WTC11 (cell line): ENCODE measurements around the gene FOXN3. TPM values are rescaled to one million over a fixed set of nuclear protein-coding genes. Genes with fewer than 3 reads are reported as not detected.
A peak's percentile ranks its signal among the peaks of the same experiment; 100 is the strongest.

ENCODE experiments used
- ATAC-seq: fragments of 200-7000 bp; cut with Tn5 transposase; 2 replicates; pipeline ENCODE4 v1.10.0; 2021; ENCODE audit warnings: mild to moderate bottlenecking, moderate library complexity
- CTCF ChIA-PET: fragments of 300-600 bp; sonication (Branson Sonifier 250); formaldehyde crosslinking; loops from one replicate; lab custom pipeline; 2021; ENCODE audit warnings: antibody characterized with exemption; lab: Charles Lee
- POLR2A ChIA-PET: fragments of 350-600 bp; sonication (Branson Sonifier 250); formaldehyde crosslinking; loops from one replicate; lab custom pipeline; 2021; ENCODE audit warnings: antibody characterized with exemption; lab: Charles Lee
- DNase-seq: peaks from one replicate; pipeline ENCODE4 v3.0.0; 2021; ENCODE audit warnings: low spot score
- H3K27ac Mint-ChIP-seq: 2 replicates; pipeline ENCODE4 v1.8.0; 2021; ENCODE audit warnings: mixed read lengths
- H3K27me3 Mint-ChIP-seq: 2 replicates; pipeline ENCODE4 v1.8.0; 2021; ENCODE audit warnings: low read depth, mild to moderate bottlenecking, moderate library complexity, mixed read lengths
- H3K36me3 Mint-ChIP-seq: 2 replicates; pipeline ENCODE4 v1.8.0; 2021; ENCODE audit warnings: mixed read lengths
- H3K4me1 Mint-ChIP-seq: 2 replicates; pipeline ENCODE4 v1.8.0; 2022; ENCODE audit warnings: mixed read lengths
- H3K4me3 Mint-ChIP-seq: 2 replicates; pipeline ENCODE4 v1.8.0; 2021; ENCODE audit warnings: mild to moderate bottlenecking, moderate library complexity, mixed read lengths
- H3K9me3 Mint-ChIP-seq: 2 replicates; pipeline ENCODE4 v1.8.0; 2021; ENCODE audit warnings: mixed read lengths
- CBFB ChIP-seq: sonication (generic); formaldehyde crosslinking; IDR thresholded peaks from 2 replicates; pipeline ENCODE4 v1.8.1; 2022; ENCODE audit warnings: mild to moderate bottlenecking, low read depth, missing genetic modification reagents
- CREB1 ChIP-seq: sonication (generic); formaldehyde crosslinking; IDR thresholded peaks from 2 replicates; pipeline ENCODE4 v1.8.0; 2023; ENCODE audit warnings: mild to moderate bottlenecking, missing genetic modification reagents
- ELF4 ChIP-seq: sonication (generic); formaldehyde crosslinking; IDR thresholded peaks from 2 replicates; pipeline ENCODE4 v1.8.1; 2022; ENCODE audit warnings: low read depth, mild to moderate bottlenecking, moderate library complexity, missing genetic modification reagents
- EMX1 ChIP-seq: fragments of 250-450 bp; sonication (Bioruptor Pico); IDR thresholded peaks from 2 replicates; pipeline ENCODE4 v1.8.0; 2021; ENCODE audit warnings: mild to moderate bottlenecking
- ESRRA ChIP-seq: sonication (generic); formaldehyde crosslinking; IDR thresholded peaks from 2 replicates; pipeline ENCODE4 v1.8.1; 2022; ENCODE audit warnings: mild to moderate bottlenecking, missing genetic modification reagents, borderline replicate concordance
- FOXP1 ChIP-seq: sonication (generic); formaldehyde crosslinking; IDR thresholded peaks from 2 replicates; pipeline ENCODE4 v1.8.0; 2022; ENCODE audit warnings: missing genetic modification reagents, mild to moderate bottlenecking, moderate library complexity, borderline replicate concordance
- KAT7 ChIP-seq: sonication (generic); formaldehyde crosslinking; IDR thresholded peaks from 2 replicates; pipeline ENCODE4 v1.8.1; 2023; ENCODE audit warnings: missing genetic modification reagents, mild to moderate bottlenecking, borderline replicate concordance
- MYBL2 ChIP-seq: sonication (generic); formaldehyde crosslinking; IDR thresholded peaks from 2 replicates; pipeline ENCODE4 v1.8.1; 2023; ENCODE audit warnings: mild to moderate bottlenecking, moderate library complexity, missing genetic modification reagents
- NFYB ChIP-seq: sonication (generic); formaldehyde crosslinking; conservative IDR thresholded peaks from 2 replicates; pipeline ENCODE4 v1.8.0; 2022; ENCODE audit warnings: low read depth, missing genetic modification reagents
- NR2C2 ChIP-seq: sonication (generic); formaldehyde crosslinking; IDR thresholded peaks from 2 replicates; pipeline ENCODE4 v1.8.0; 2022; ENCODE audit warnings: mild to moderate bottlenecking, missing genetic modification reagents
- NR3C1 ChIP-seq: sonication (generic); formaldehyde crosslinking; conservative IDR thresholded peaks from 2 replicates; pipeline ENCODE4 v1.8.1; 2023; ENCODE audit warnings: low read depth, mild to moderate bottlenecking, missing genetic modification reagents
- RORB ChIP-seq: fragments of 250-450 bp; sonication (Bioruptor Pico); IDR thresholded peaks from 2 replicates; pipeline ENCODE4 v1.9.0; 2021; ENCODE audit warnings: mild to moderate bottlenecking
- SOX15 ChIP-seq: fragments of 250-450 bp; sonication (Bioruptor Pico); IDR thresholded peaks from 2 replicates; pipeline ENCODE4 v1.9.0; 2021; ENCODE audit warnings: mild to moderate bottlenecking
- TEAD1 ChIP-seq: sonication (generic); formaldehyde crosslinking; IDR thresholded peaks from 2 replicates; pipeline ENCODE4 v1.8.0; 2022; ENCODE audit warnings: mild to moderate bottlenecking, missing genetic modification reagents
- TP53 ChIP-seq: sonication (generic); formaldehyde crosslinking; IDR thresholded peaks from 2 replicates; pipeline ENCODE4 v1.8.1; 2023; ENCODE audit warnings: mild to moderate bottlenecking, missing genetic modification reagents
- ZNF121 ChIP-seq: sonication (generic); formaldehyde crosslinking; IDR thresholded peaks from 2 replicates; pipeline ENCODE4 v1.8.0; 2023; ENCODE audit warnings: missing genetic modification reagents
- ZNF219 ChIP-seq: sonication (generic); formaldehyde crosslinking; IDR thresholded peaks from 2 replicates; pipeline ENCODE4 v1.8.0; 2023; ENCODE audit warnings: missing genetic modification reagents, mild to moderate bottlenecking, borderline replicate concordance
- ZNF423 ChIP-seq: fragments of 250-450 bp; sonication (Bioruptor Pico); IDR thresholded peaks from 2 replicates; pipeline ENCODE4 v2.1.2; 2022; ENCODE audit warnings: mild to moderate bottlenecking, moderate library complexity
- ZNF671 ChIP-seq: fragments of 250-450 bp; sonication (Bioruptor Pico); IDR thresholded peaks from 2 replicates; pipeline ENCODE4 v1.8.0; 2021; ENCODE audit warnings: mild to moderate bottlenecking
- total RNA-seq: library from RNA; stranded (reverse); gene quantifications from 3 replicates; pipeline ENCODE4 v1.2.3, GENCODE V29; 2021
- TF ChIP-seq, protein P1 (sequence below): sonication (generic); formaldehyde crosslinking; IDR thresholded peaks from 2 replicates; pipeline ENCODE4 v1.8.0; 2022; ENCODE audit warnings: mild to moderate bottlenecking, missing genetic modification reagents
- TF ChIP-seq, protein P2 (sequence below): sonication (generic); formaldehyde crosslinking; IDR thresholded peaks from 2 replicates; pipeline ENCODE4 v1.8.1; 2022; ENCODE audit warnings: missing genetic modification reagents, borderline replicate concordance
- TF ChIP-seq, protein P3 (sequence below): sonication (generic); formaldehyde crosslinking; IDR thresholded peaks from 2 replicates; pipeline ENCODE4 v1.8.1; 2023; ENCODE audit warnings: mild to moderate bottlenecking, missing genetic modification reagents, moderate library complexity
- TF ChIP-seq, protein P4 (sequence below): sonication (generic); formaldehyde crosslinking; conservative IDR thresholded peaks from 2 replicates; pipeline ENCODE4 v1.8.1; 2022; ENCODE audit warnings: mild to moderate bottlenecking, missing genetic modification reagents
- TF ChIP-seq, protein P5 (sequence below): sonication (generic); formaldehyde crosslinking; IDR thresholded peaks from 2 replicates; pipeline ENCODE4 v1.8.0; 2022; ENCODE audit warnings: mild to moderate bottlenecking, missing genetic modification reagents
- TF ChIP-seq, protein P6 (sequence below): sonication (generic); formaldehyde crosslinking; IDR thresholded peaks from 2 replicates; pipeline ENCODE4 v1.8.1; 2022; ENCODE audit warnings: low read depth, missing genetic modification reagents, borderline replicate concordance

Gene FOXN3
- total RNA-seq, 1 experiment from 2014 or later, result 170 TPM

DNA sequence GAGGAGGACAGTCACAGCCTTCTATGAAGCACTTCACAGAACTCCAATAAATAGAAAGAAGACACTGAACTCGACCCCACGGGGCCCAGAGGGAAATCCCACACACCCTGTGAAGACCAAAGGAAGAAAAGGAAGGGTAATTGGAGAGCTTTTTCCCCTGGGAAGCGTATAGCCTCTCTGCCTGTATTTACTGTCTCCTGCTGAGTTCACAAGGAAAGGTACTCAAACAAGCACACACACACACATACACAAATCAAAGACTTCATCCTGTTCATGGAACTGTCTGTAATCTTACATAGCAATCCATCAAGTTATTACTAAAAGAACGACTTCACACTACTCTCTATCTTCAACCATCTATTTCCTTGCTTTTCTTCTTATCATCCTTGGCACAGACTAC lies 15.3 kb downstream of the FOXN3 start:
- Mint-ChIP-seq H3K4me1 (peaks cover 66% of the 10 kb centered on the region), H3K27ac (peak overlapping the region; percentile 3), H3K9me3 (no peaks in the 10 kb centered on the region), H3K36me3 (peaks cover 20% of the 10 kb centered on the region), H3K27me3 (no peaks in the 10 kb centered on the region), H3K4me3 (no peak overlapping the region)
- ChIA-PET POLR2A (no interaction called here), CTCF (no interaction called here)
- DNase-seq (no peak), ATAC-seq (no peak)
- TF ChIP-seq, protein P1, sequence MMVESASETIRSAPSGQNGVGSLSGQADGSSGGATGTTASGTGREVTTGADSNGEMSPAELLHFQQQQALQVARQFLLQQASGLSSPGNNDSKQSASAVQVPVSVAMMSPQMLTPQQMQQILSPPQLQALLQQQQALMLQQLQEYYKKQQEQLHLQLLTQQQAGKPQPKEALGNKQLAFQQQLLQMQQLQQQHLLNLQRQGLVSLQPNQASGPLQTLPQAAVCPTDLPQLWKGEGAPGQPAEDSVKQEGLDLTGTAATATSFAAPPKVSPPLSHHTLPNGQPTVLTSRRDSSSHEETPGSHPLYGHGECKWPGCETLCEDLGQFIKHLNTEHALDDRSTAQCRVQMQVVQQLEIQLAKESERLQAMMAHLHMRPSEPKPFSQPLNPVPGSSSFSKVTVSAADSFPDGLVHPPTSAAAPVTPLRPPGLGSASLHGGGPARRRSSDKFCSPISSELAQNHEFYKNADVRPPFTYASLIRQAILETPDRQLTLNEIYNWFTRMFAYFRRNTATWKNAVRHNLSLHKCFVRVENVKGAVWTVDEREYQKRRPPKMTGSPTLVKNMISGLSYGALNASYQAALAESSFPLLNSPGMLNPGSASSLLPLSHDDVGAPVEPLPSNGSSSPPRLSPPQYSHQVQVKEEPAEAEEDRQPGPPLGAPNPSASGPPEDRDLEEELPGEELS (CRISPR knock-in tag), result no peak
- TF ChIP-seq ZNF121 (no peak), KAT7 (CRISPR knock-in tag) (no peak), ESRRA (CRISPR knock-in tag) (no peak), CREB1 (CRISPR knock-in tag) (no peak), TEAD1 (CRISPR knock-in tag) (no peak), TP53 (CRISPR knock-in tag) (no peak), NFYB (CRISPR knock-in tag) (no peak), RORB (CRISPR knock-in tag) (no peak)
- TF ChIP-seq, protein P2, sequence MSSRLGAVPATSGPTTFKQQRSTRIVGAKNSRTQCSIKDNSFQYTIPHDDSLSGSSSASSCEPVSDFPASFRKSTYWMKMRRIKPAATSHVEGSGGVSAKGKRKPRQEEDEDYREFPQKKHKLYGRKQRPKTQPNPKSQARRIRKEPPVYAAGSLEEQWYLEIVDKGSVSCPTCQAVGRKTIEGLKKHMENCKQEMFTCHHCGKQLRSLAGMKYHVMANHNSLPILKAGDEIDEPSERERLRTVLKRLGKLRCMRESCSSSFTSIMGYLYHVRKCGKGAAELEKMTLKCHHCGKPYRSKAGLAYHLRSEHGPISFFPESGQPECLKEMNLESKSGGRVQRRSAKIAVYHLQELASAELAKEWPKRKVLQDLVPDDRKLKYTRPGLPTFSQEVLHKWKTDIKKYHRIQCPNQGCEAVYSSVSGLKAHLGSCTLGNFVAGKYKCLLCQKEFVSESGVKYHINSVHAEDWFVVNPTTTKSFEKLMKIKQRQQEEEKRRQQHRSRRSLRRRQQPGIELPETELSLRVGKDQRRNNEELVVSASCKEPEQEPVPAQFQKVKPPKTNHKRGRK (CRISPR knock-in tag), result no peak
- TF ChIP-seq, protein P3, sequence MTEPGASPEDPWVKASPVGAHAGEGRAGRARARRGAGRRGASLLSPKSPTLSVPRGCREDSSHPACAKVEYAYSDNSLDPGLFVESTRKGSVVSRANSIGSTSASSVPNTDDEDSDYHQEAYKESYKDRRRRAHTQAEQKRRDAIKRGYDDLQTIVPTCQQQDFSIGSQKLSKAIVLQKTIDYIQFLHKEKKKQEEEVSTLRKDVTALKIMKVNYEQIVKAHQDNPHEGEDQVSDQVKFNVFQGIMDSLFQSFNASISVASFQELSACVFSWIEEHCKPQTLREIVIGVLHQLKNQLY (CRISPR knock-in tag), result no peak

DNA sequence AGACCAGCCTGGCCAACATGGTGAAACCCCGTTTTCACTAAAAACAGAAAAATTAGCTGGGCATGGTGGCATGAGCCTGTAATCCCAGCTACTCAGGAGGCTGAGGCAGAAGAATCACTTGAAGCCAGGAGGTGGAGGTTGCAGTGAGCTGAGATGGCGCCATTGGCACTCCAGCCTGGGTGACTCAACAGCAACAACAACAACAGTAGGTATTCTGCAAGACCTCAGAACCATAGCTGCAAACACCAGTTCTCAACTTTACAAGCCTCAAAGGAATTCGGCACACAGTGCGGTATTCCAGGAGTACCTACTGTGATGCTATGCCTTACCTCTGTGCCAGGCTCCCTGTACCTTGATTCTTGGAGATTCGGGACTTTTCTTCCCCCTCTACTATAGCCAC lies 15.8 kb downstream of the FOXN3 start:
- no peaks in the 10 kb centered on the region for H3K9me3 Mint-ChIP-seq
- ChIA-PET CTCF (no interaction called here), POLR2A (no interaction called here)
- no peaks in the 10 kb centered on the region for H3K27me3 Mint-ChIP-seq
- peaks cover 17% of the 10 kb centered on the region for H3K36me3 Mint-ChIP-seq
- H3K4me3 Mint-ChIP-seq, result no peak overlapping the region
- H3K27ac Mint-ChIP-seq, result no peak overlapping the region
- no peak for TF ChIP-seq ZNF219 (CRISPR knock-in tag)
- TF ChIP-seq, protein P4, sequence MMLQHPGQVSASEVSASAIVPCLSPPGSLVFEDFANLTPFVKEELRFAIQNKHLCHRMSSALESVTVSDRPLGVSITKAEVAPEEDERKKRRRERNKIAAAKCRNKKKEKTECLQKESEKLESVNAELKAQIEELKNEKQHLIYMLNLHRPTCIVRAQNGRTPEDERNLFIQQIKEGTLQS (CRISPR knock-in tag), result no peak
- TF ChIP-seq NR2C2 (CRISPR knock-in tag), result no peak
- peaks cover 65% of the 10 kb centered on the region for H3K4me1 Mint-ChIP-seq
- DNase-seq (no peak), ATAC-seq (no peak)

DNA sequence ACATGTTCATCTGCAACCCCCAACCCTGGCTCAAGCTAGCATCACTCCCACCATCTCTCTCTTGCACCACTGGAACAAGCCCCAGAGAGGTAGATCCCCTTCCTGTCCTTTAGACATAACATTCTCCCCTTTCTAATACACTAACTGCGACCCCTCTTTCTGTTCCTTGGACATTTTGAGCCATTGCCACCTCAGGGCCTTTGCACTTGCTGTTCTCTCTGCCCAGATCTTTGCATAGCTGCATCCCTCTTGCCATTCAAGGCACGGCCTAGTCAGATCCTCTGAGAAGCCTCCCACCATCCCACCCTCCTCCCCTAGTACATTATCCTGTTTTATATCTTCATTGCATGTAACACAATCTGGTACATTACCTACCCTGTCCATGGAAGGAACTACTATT lies 16.5 kb downstream of the FOXN3 start:
- ATAC-seq (no peak), DNase-seq (no peak)
- CTCF ChIA-PET, result no interaction called here
- H3K36me3 Mint-ChIP-seq, result peaks cover 20% of the 10 kb centered on the region
- H3K4me1 Mint-ChIP-seq, result peaks cover 71% of the 10 kb centered on the region
- H3K4me3 Mint-ChIP-seq, result no peak overlapping the region
- peak overlapping the region; percentile 50 for H3K27ac Mint-ChIP-seq
- no peaks in the 10 kb centered on the region for H3K9me3 Mint-ChIP-seq
- H3K27me3 Mint-ChIP-seq, result no peaks in the 10 kb centered on the region
- POLR2A ChIA-PET, result no interaction called here
- TF ChIP-seq ZNF671 (CRISPR knock-in tag), result no peak
- no peak for TF ChIP-seq FOXP1 (CRISPR knock-in tag)
- TF ChIP-seq SOX15, result no peak
- TF ChIP-seq MYBL2 (CRISPR knock-in tag), result no peak
- TF ChIP-seq, protein P3 (CRISPR knock-in tag), result no peak
- no peak for TF ChIP-seq ZNF423
- TF ChIP-seq EMX1, result no peak
- TF ChIP-seq CBFB (CRISPR knock-in tag), result no peak
- no peak for TF ChIP-seq ELF4 (CRISPR knock-in tag)
- TF ChIP-seq RORB (CRISPR knock-in tag), result no peak
- TF ChIP-seq, protein P5, sequence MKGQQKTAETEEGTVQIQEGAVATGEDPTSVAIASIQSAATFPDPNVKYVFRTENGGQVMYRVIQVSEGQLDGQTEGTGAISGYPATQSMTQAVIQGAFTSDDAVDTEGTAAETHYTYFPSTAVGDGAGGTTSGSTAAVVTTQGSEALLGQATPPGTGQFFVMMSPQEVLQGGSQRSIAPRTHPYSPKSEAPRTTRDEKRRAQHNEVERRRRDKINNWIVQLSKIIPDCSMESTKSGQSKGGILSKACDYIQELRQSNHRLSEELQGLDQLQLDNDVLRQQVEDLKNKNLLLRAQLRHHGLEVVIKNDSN, result no peak
- no peak for TF ChIP-seq NR3C1
- TF ChIP-seq, protein P6, sequence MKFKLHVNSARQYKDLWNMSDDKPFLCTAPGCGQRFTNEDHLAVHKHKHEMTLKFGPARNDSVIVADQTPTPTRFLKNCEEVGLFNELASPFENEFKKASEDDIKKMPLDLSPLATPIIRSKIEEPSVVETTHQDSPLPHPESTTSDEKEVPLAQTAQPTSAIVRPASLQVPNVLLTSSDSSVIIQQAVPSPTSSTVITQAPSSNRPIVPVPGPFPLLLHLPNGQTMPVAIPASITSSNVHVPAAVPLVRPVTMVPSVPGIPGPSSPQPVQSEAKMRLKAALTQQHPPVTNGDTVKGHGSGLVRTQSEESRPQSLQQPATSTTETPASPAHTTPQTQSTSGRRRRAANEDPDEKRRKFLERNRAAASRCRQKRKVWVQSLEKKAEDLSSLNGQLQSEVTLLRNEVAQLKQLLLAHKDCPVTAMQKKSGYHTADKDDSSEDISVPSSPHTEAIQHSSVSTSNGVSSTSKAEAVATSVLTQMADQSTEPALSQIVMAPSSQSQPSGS (CRISPR knock-in tag), result no peak
- TF ChIP-seq, protein P2 (CRISPR knock-in tag), result no peak
